ENCODE results near the gene CAMK2G.

GRCh38 chr10:73881221-73881919, 7.0 kb upstream of the CAMK2G start:
- TF ChIP-seq POLR2A (IDR thresholded peaks at IDR 0.05): no peak
- TF ChIP-seq CTCF (IDR thresholded peaks at IDR 0.05): no peak

All from heart left ventricle (tissue), 13 donors.